ENCODE data around the gene ZNF407.

ZNF407 gene

GRCh38 chr18:74715865-74716712, 118.4 kb downstream of the ZNF407 start:
- H2AFZ ChIP-seq (ENCODE audit: low read depth, low read length): no peak overlapping the region
- no peak overlapping the region for H3K4me2 ChIP-seq (ENCODE audit: insufficient read depth, low read length)
- H3K36me3 ChIP-seq (ENCODE audit: insufficient read depth, low read length): no peaks in the 10 kb centered on the region
- H3K4me3 ChIP-seq (ENCODE audit: low read depth in 1 of 2, low read length in 2 of 2): no peak overlapping the region
- no peak overlapping the region for H3K27ac ChIP-seq (ENCODE audit: low read length)
- no peak overlapping the region for H3K9ac ChIP-seq (ENCODE audit: low read depth, low read length)
- TF ChIP-seq CTCF (IDR thresholded peaks at IDR 0.05; ENCODE audit: borderline replicate concordance, extremely low read depth, low read length, poor library complexity, severe bottlenecking) (no peak), EZH2 (IDR thresholded peaks at IDR 0.05; ENCODE audit: borderline replicate concordance, low read depth, low read length, severe bottlenecking) (no peak)
- ATAC-seq (ENCODE audit: insufficient read depth, low read depth): no peak
- H3K9me3 ChIP-seq (ENCODE audit: insufficient read depth, low read length, severe bottlenecking): no peaks in the 10 kb centered on the region
- H3K79me2 ChIP-seq (ENCODE audit: insufficient read depth, low read length): no peaks in the 10 kb centered on the region
- no peaks in the 10 kb centered on the region for H3K4me1 ChIP-seq (ENCODE audit: insufficient read depth, low read length)
- no peak for DNase-seq
- H4K20me1 ChIP-seq (ENCODE audit: insufficient read depth, low read length): 0 out of 2 replicates have a peak, but pooled peaks cover 9% of the 10 kb centered on the region
- H3K27me3 ChIP-seq (ENCODE audit: insufficient read depth, low read length, poor library complexity): no peaks in the 10 kb centered on the region

GRCh38 chr18:74718312-74718711, 120.6 kb downstream of the ZNF407 start:
- TF ChIP-seq CTCF (IDR thresholded peaks at IDR 0.05; ENCODE audit: borderline replicate concordance, extremely low read depth, low read length, poor library complexity, severe bottlenecking) (no peak), EZH2 (IDR thresholded peaks at IDR 0.05; ENCODE audit: borderline replicate concordance, low read depth, low read length, severe bottlenecking) (no peak)
- H4K20me1 ChIP-seq (ENCODE audit: insufficient read depth, low read length): 0 out of 2 replicates have a peak, but pooled peaks cover 4% of the 10 kb centered on the region
- ATAC-seq (ENCODE audit: insufficient read depth, low read depth) (no peak), DNase-seq (no peak)
- no peak overlapping the region for H3K9ac ChIP-seq (ENCODE audit: low read depth, low read length)
- no peak overlapping the region for H2AFZ ChIP-seq (ENCODE audit: low read depth, low read length)
- H3K36me3 ChIP-seq (ENCODE audit: insufficient read depth, low read length): no peaks in the 10 kb centered on the region
- H3K4me2 ChIP-seq (ENCODE audit: insufficient read depth, low read length): no peak overlapping the region
- H3K79me2 ChIP-seq (ENCODE audit: insufficient read depth, low read length): no peaks in the 10 kb centered on the region
- no peaks in the 10 kb centered on the region for H3K4me1 ChIP-seq (ENCODE audit: insufficient read depth, low read length)
- no peaks in the 10 kb centered on the region for H3K27me3 ChIP-seq (ENCODE audit: insufficient read depth, low read length, poor library complexity)
- no peaks in the 10 kb centered on the region for H3K9me3 ChIP-seq (ENCODE audit: insufficient read depth, low read length, severe bottlenecking)
- H3K4me3 ChIP-seq (ENCODE audit: low read depth in 1 of 2, low read length in 2 of 2): no peak overlapping the region
- H3K27ac ChIP-seq (ENCODE audit: low read length): no peak overlapping the region

GRCh38 chr18:74722237-74722636, 124.6 kb downstream of the ZNF407 start:
- DNase-seq: no peak

More at GRCh38 chr18:74722237-74722636, 124.6 kb downstream of the ZNF407 start:
- no peaks in the 10 kb centered on the region for H3K4me1 ChIP-seq (ENCODE audit: insufficient read depth, low read length)
- TF ChIP-seq EZH2 (IDR thresholded peaks at IDR 0.05; ENCODE audit: borderline replicate concordance, low read depth, low read length, severe bottlenecking) (no peak), CTCF (IDR thresholded peaks at IDR 0.05; ENCODE audit: borderline replicate concordance, extremely low read depth, low read length, poor library complexity, severe bottlenecking) (no peak)
- no peaks in the 10 kb centered on the region for H3K27me3 ChIP-seq (ENCODE audit: insufficient read depth, low read length, poor library complexity)
- H3K79me2 ChIP-seq (ENCODE audit: insufficient read depth, low read length): no peaks in the 10 kb centered on the region
- no peak overlapping the region for H3K4me2 ChIP-seq (ENCODE audit: insufficient read depth, low read length)
- no peak overlapping the region for H3K27ac ChIP-seq (ENCODE audit: low read length)
- ATAC-seq (ENCODE audit: insufficient read depth, low read depth): no peak
- H3K36me3 ChIP-seq (ENCODE audit: insufficient read depth, low read length): no peaks in the 10 kb centered on the region
- no peaks in the 10 kb centered on the region for H4K20me1 ChIP-seq (ENCODE audit: insufficient read depth, low read length)
- no peak overlapping the region for H2AFZ ChIP-seq (ENCODE audit: low read depth, low read length)
- no peak overlapping the region for H3K9ac ChIP-seq (ENCODE audit: low read depth, low read length)
- no peak overlapping the region for H3K4me3 ChIP-seq (ENCODE audit: low read depth in 1 of 2, low read length in 2 of 2)
- no peaks in the 10 kb centered on the region for H3K9me3 ChIP-seq (ENCODE audit: insufficient read depth, low read length, severe bottlenecking)

All from DND-41 (cell line).